GM04503 (cell line): ENCODE data around the gene LOXL4.
A peak's percentile ranks its signal among the peaks of the same experiment; 100 is the strongest.

Experiments used
- DNase-seq: peaks from one replicate; pipeline ENCODE4 v3.0.0-alpha.2; 2012; ENCODE audit warnings: low read depth

LOXL4 gene

GRCh38 chr10:98295401-98295811 lies 27.4 kb upstream of the LOXL4 start:
- no peak for DNase-seq

- no peak for DNase-seq
Observed at GRCh38 chr10:98294270-98294627, 26.3 kb upstream of the LOXL4 start.

GRCh38 chr10:98293550-98294269 lies 25.7 kb upstream of the LOXL4 start:
- DNase-seq, result no peak

- no peak for DNase-seq
Observed at GRCh38 chr10:98292971-98293370, 25.0 kb upstream of the LOXL4 start.

- no peak for DNase-seq
Observed at GRCh38 chr10:98289802-98290209, 21.8 kb upstream of the LOXL4 start.

- no peak for DNase-seq
Observed at GRCh38 chr10:98287321-98287720, 19.3 kb upstream of the LOXL4 start.

GRCh38 chr10:98286419-98286818 lies 18.4 kb upstream of the LOXL4 start:
- DNase-seq, result no peak

- DNase-seq, result no peak
Observed at GRCh38 chr10:98285416-98285815, 17.4 kb upstream of the LOXL4 start.

- DNase-seq, result no peak
Observed at GRCh38 chr10:98276311-98276710, 8.3 kb upstream of the LOXL4 start.

GRCh38 chr10:98274562-98274961 lies 6.6 kb upstream of the LOXL4 start:
- DNase-seq, result no peak

- DNase-seq, result no peak
Observed at GRCh38 chr10:98273057-98273850, 5.3 kb upstream of the LOXL4 start.

- no peak for DNase-seq
Observed at GRCh38 chr10:98272656-98273055, 4.7 kb upstream of the LOXL4 start.

- no peak for DNase-seq
Observed at GRCh38 chr10:98272245-98272644, 4.3 kb upstream of the LOXL4 start.

- no peak for DNase-seq
Observed at GRCh38 chr10:98270786-98271185, 2.8 kb upstream of the LOXL4 start.

- DNase-seq, result no peak
Observed at GRCh38 chr10:98270073-98270740, 2.2 kb upstream of the LOXL4 start.

GRCh38 chr10:98269435-98269912 lies 1.5 kb upstream of the LOXL4 start:
- peak; percentile 60 for DNase-seq

- no peak for DNase-seq
Observed at GRCh38 chr10:98268694-98269431, 869 bp upstream of the LOXL4 start.

GRCh38 chr10:98267069-98267893 lies 713 bp downstream of the LOXL4 start:
- no peak for DNase-seq

- no peak for DNase-seq
Observed at GRCh38 chr10:98266647-98267046, 1.3 kb downstream of the LOXL4 start.

GRCh38 chr10:98265403-98266378 lies 2.3 kb downstream of the LOXL4 start:
- DNase-seq, result no peak
